ENCODE results near the gene SGTA.
A peak's percentile ranks its signal among the peaks of the same experiment; 100 is the strongest.
"Not testable (repeated sequence)": the region's sequence is repeated elsewhere in the genome, so short reads cannot be mapped to it uniquely, and the experiment has no call there.

The SGTA gene

GRCh38 chr19:2726904-2727639 is 56.0 kb downstream of the SGTA start:
- no peak for DNase-seq (ENCODE audit: low spot score)

GRCh38 chr19:2726160-2726855 is 56.8 kb downstream of the SGTA start:
- no peak for DNase-seq (ENCODE audit: low spot score)

GRCh38 chr19:2724148-2724557 is 58.9 kb downstream of the SGTA start:
- DNase-seq (ENCODE audit: low spot score): no peak

- no peak for DNase-seq (ENCODE audit: low spot score)
Measured at GRCh38 chr19:2723747-2724146, 59.3 kb downstream of the SGTA start.

GRCh38 chr19:2723345-2723715 is 59.7 kb downstream of the SGTA start:
- no peak for DNase-seq (ENCODE audit: low spot score)

GRCh38 chr19:2722541-2723344 is 60.3 kb downstream of the SGTA start:
- DNase-seq (ENCODE audit: low spot score): peak; percentile 96

GRCh38 chr19:2721570-2722540 is 61.2 kb downstream of the SGTA start:
- DNase-seq (ENCODE audit: low spot score): no peak

GRCh38 chr19:2720777-2721569 is 62.1 kb downstream of the SGTA start, which contains the start of gene DIRAS1:
TSS of gene DIRAS1 (minus strand) at chr19:2721372. CDS start at chr19:2717806, 3,566 bp downstream.
- peak; percentile 78 for DNase-seq (ENCODE audit: low spot score)

GRCh38 chr19:2719920-2720776 is 62.9 kb downstream of the SGTA start:
- peak; percentile 84 for DNase-seq (ENCODE audit: low spot score)

- no peak for DNase-seq (ENCODE audit: low spot score)
Measured at GRCh38 chr19:2719232-2719735, 63.8 kb downstream of the SGTA start.

GRCh38 chr19:2717638-2718541 is 65.2 kb downstream of the SGTA start:
- DNase-seq (ENCODE audit: low spot score): no peak

GRCh38 chr19:2716722-2717637 is 66.1 kb downstream of the SGTA start:
- no peak for DNase-seq (ENCODE audit: low spot score)

GRCh38 chr19:2716275-2716650 is 66.8 kb downstream of the SGTA start:
- DNase-seq (ENCODE audit: low spot score): no peak

- DNase-seq (ENCODE audit: low spot score): no peak
Measured at GRCh38 chr19:2715470-2716274, 67.4 kb downstream of the SGTA start.

- DNase-seq (ENCODE audit: low spot score): no peak
Measured at GRCh38 chr19:2714531-2715269, 68.4 kb downstream of the SGTA start.

GRCh38 chr19:2714102-2714501 is 69.0 kb downstream of the SGTA start:
- DNase-seq (ENCODE audit: low spot score): not testable (repeated sequence)

All from GM03348 (cell line).